ENCODE results near the gene CAPZB.

The CAPZB gene

DNA sequence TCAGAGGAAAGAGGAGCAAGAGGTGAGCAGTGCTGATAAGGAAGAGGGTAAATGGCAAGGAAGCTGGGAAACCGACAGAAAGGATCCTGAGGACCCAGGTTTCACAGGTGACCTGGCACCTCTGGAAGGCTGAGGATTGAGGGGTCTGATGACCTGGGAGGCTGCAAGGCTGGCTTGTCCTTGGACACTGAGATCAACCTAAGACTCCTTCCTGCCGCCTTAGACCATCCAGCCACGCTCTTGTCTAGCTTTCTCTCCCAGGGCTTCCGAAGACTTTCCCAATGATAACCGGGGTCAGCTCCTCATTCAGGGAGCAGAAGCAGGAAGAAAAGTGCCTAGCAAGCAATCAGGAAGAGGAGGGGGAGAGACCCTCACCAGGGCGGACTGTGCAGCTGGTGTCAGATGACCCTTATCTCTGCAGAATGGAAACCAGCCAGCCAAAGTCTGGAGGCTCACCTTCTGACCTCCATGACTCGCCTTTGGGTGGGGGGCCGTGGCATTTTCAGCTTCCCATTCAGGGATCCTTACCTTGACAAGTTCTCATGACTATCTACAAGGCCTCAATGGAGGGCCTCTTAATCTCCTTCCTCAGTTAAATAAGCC, 77.7 kb downstream of the CAPZB start:
- TF ChIP-seq, protein P1, sequence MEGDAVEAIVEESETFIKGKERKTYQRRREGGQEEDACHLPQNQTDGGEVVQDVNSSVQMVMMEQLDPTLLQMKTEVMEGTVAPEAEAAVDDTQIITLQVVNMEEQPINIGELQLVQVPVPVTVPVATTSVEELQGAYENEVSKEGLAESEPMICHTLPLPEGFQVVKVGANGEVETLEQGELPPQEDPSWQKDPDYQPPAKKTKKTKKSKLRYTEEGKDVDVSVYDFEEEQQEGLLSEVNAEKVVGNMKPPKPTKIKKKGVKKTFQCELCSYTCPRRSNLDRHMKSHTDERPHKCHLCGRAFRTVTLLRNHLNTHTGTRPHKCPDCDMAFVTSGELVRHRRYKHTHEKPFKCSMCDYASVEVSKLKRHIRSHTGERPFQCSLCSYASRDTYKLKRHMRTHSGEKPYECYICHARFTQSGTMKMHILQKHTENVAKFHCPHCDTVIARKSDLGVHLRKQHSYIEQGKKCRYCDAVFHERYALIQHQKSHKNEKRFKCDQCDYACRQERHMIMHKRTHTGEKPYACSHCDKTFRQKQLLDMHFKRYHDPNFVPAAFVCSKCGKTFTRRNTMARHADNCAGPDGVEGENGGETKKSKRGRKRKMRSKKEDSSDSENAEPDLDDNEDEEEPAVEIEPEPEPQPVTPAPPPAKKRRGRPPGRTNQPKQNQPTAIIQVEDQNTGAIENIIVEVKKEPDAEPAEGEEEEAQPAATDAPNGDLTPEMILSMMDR (IDR thresholded peaks at IDR 0.05; ENCODE audit: low read length): no peak
- TF ChIP-seq EZH2 (IDR thresholded peaks at IDR 0.05; ENCODE audit: borderline replicate concordance, low read length): no peak
- Histone ChIP-seq H3K27me3 (ENCODE audit: insufficient read depth, low read length) (no peaks in the 10 kb centered on the region), H3K79me2 (ENCODE audit: insufficient read depth, low read length) (no peaks in the 10 kb centered on the region), H3K4me2 (ENCODE audit: low read length) (no peak overlapping the region), H3K4me1 (ENCODE audit: insufficient read depth, low read length, severe bottlenecking) (peaks cover 15% of the 10 kb centered on the region), H3K9me2 (ENCODE audit: low read depth, low read length) (no peaks in the 10 kb centered on the region), H3K9ac (ENCODE audit: low read length) (no peak overlapping the region), H3F3A (ENCODE audit: insufficient read depth, low read length) (no peaks in the 10 kb centered on the region), H3K9me3 (ENCODE audit: low read length) (no peaks in the 10 kb centered on the region), H3K36me3 (ENCODE audit: insufficient read depth, low read length) (no peaks in the 10 kb centered on the region; the same call in 1 of the 2 replicates), H2AFZ (ENCODE audit: low read length) (no peak overlapping the region), H4K20me1 (ENCODE audit: insufficient read depth, low read length) (no peaks in the 10 kb centered on the region), H3K4me3 (ENCODE audit: low read depth, low read length, poor library complexity, severe bottlenecking) (no peak overlapping the region), H3K27ac (ENCODE audit: low read depth, low read length, poor library complexity, severe bottlenecking) (no peak overlapping the region)

DNA sequence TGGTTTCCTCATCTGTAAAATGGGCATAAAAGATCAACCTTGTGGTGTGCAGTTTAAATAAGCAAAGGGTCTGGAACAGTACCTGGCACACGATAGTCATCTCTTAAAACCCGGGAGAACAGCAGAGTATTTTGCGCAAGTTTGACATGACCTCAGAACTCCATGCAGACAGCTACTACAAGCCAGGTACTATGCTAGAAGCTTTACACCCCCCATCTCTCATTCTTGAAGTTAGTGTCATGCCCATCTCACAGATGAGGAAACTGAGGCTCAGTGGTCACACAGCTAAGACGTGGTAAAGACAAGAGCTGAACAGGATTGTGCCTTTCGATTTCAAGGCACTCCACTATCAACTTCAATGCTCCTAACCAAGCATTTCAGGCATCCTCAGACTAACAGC, 78.7 kb downstream of the CAPZB start:
- Histone ChIP-seq H3K9ac (ENCODE audit: low read length) (no peak overlapping the region), H4K20me1 (ENCODE audit: insufficient read depth, low read length) (no peaks in the 10 kb centered on the region), H3K36me3 (ENCODE audit: insufficient read depth, low read length) (no peaks in the 10 kb centered on the region; the same call in 1 of the 2 replicates), H2AFZ (ENCODE audit: low read length) (no peak overlapping the region), H3K4me3 (ENCODE audit: low read depth, low read length, poor library complexity, severe bottlenecking) (no peak overlapping the region), H3K79me2 (ENCODE audit: insufficient read depth, low read length) (no peaks in the 10 kb centered on the region), H3K9me2 (ENCODE audit: low read depth, low read length) (no peaks in the 10 kb centered on the region), H3K4me1 (ENCODE audit: insufficient read depth, low read length, severe bottlenecking) (peaks cover 6% of the 10 kb centered on the region), H3K27me3 (ENCODE audit: insufficient read depth, low read length) (no peaks in the 10 kb centered on the region), H3F3A (ENCODE audit: insufficient read depth, low read length) (no peaks in the 10 kb centered on the region), H3K4me2 (ENCODE audit: low read length) (no peak overlapping the region), H3K9me3 (ENCODE audit: low read length) (no peaks in the 10 kb centered on the region), H3K27ac (ENCODE audit: low read depth, low read length, poor library complexity, severe bottlenecking) (no peak overlapping the region)
- no peak for TF ChIP-seq EZH2 (IDR thresholded peaks at IDR 0.05; ENCODE audit: borderline replicate concordance, low read length)
- TF ChIP-seq, protein P1 (IDR thresholded peaks at IDR 0.05; ENCODE audit: low read length): no peak

DNA sequence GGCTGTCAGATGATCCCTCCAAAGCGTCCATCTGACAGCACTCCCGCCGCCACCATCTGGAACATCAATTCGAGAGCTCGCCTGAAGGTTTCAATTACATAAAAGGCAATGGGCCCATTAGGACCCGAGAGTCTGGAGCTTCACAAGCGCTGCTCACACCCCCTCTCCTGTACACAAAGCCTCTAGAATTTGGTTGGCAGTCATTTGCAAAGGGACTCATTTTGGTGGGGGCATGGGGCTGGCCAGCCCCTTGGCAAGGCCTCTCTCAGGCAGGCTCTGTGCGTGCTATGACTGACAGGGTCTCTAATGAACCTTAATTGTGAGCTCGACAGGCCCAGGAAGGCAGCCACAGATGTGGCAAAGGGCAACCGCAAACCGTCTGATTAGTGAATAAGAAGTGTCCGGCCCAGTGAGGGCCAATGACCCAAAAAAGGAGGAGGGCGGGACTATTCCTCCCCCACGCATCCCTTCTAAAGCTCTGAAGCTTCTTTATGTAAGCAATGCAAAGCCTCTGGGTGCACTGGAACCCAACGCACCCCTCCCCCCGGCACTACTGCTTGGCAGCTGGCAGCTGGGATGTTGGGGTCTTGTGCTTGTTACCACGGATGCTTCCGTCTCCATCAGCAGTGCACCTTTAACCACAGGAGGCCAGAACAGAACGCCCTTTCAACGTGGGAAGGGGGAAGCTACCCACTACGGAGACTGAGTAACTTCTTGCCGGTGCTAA, 79.4 kb downstream of the CAPZB start:
- Histone ChIP-seq H3K27me3 (ENCODE audit: insufficient read depth, low read length) (no peaks in the 10 kb centered on the region), H3K4me3 (ENCODE audit: low read depth, low read length, poor library complexity, severe bottlenecking) (no peak overlapping the region), H3K9me3 (ENCODE audit: low read length) (no peaks in the 10 kb centered on the region), H3K9me2 (ENCODE audit: low read depth, low read length) (no peaks in the 10 kb centered on the region), H3K4me2 (ENCODE audit: low read length) (no peak overlapping the region), H3K36me3 (ENCODE audit: insufficient read depth, low read length) (no peaks in the 10 kb centered on the region; the same call in 1 of the 2 replicates), H4K20me1 (ENCODE audit: insufficient read depth, low read length) (no peaks in the 10 kb centered on the region), H3K79me2 (ENCODE audit: insufficient read depth, low read length) (no peaks in the 10 kb centered on the region), H3K9ac (ENCODE audit: low read length) (no peak overlapping the region), H3K27ac (ENCODE audit: low read depth, low read length, poor library complexity, severe bottlenecking) (no peak overlapping the region), H3K4me1 (ENCODE audit: insufficient read depth, low read length, severe bottlenecking) (no peaks in the 10 kb centered on the region), H2AFZ (ENCODE audit: low read length) (no peak overlapping the region), H3F3A (ENCODE audit: insufficient read depth, low read length) (no peaks in the 10 kb centered on the region)
- TF ChIP-seq, protein P1 (IDR thresholded peaks at IDR 0.05; ENCODE audit: low read length): no peak
- TF ChIP-seq EZH2 (IDR thresholded peaks at IDR 0.05; ENCODE audit: borderline replicate concordance, low read length): no peak

Data from OCI-LY1 (cell line).